Measurements from ENCODE around the gene ALDH2. TPM values are rescaled to one million over a fixed set of nuclear protein-coding genes. Genes with fewer than 3 reads are reported as not detected.

The ALDH2 gene
- total and polyA plus RNA-seq, 9 of the 15 experiments (the other 6 are each of a cell fraction or from before 2014, with no cell fraction given) = 1.9 to 22.5 (median 12.2) TPM

GRCh38 chr12:111841750-111842555, 75.2 kb downstream of the ALDH2 start, which contains the start of gene MAPKAPK5 (continued):
- peak; percentile 92 for TF ChIP-seq ARID4B (CRISPR knock-in tag; IDR thresholded peaks at IDR 0.05)
- no peak for TF ChIP-seq LEF1 (IDR thresholded peaks at IDR 0.05)
- peak; percentile 81; the same call in 1 of the 2 replicates for TF ChIP-seq MTA3 (IDR thresholded peaks at IDR 0.05; ENCODE audit: borderline replicate concordance)
- TF ChIP-seq SMAD3 (CRISPR knock-in tag; conservative IDR thresholded peaks at IDR 0.05) = no peak; the same call in 1 of the 2 replicates
- TF ChIP-seq BRD4 (IDR thresholded peaks at IDR 0.05) = no peak
- TF ChIP-seq, protein P1, sequence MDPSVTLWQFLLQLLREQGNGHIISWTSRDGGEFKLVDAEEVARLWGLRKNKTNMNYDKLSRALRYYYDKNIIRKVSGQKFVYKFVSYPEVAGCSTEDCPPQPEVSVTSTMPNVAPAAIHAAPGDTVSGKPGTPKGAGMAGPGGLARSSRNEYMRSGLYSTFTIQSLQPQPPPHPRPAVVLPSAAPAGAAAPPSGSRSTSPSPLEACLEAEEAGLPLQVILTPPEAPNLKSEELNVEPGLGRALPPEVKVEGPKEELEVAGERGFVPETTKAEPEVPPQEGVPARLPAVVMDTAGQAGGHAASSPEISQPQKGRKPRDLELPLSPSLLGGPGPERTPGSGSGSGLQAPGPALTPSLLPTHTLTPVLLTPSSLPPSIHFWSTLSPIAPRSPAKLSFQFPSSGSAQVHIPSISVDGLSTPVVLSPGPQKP (CRISPR knock-in tag; IDR thresholded peaks at IDR 0.05) = no peak
- no peak for TF ChIP-seq ZBTB7A (IDR thresholded peaks at IDR 0.05; ENCODE audit: borderline replicate concordance, control insufficient read depth, low read depth, low read length)
- TF ChIP-seq NR1H2 (CRISPR knock-in tag; IDR thresholded peaks at IDR 0.05) = no peak; the same call in 1 of the 2 replicates
- TF ChIP-seq BCL6 (CRISPR knock-in tag; IDR thresholded peaks at IDR 0.05) = no peak
- no peak for TF ChIP-seq NELFE (IDR thresholded peaks at IDR 0.05; ENCODE audit: insufficient read depth, insufficient read length)
- peak; percentile 87 for TF ChIP-seq TBP (optimal IDR thresholded peaks at IDR 0.05; ENCODE audit: low read depth, low read length)
- no peak for TF ChIP-seq PRMT5 (CRISPR knock-in tag; IDR thresholded peaks at IDR 0.05)
- TF ChIP-seq SUPT5H (IDR thresholded peaks at IDR 0.05) = peak; percentile 79
- TF ChIP-seq HBP1 (CRISPR knock-in tag; IDR thresholded peaks at IDR 0.05) = no peak
- TF ChIP-seq MCM7 (IDR thresholded peaks at IDR 0.05) = no peak
- peak; percentile 66; the same call in 1 of the 2 replicates for TF ChIP-seq KLF1 (tag; IDR thresholded peaks at IDR 0.05)
- peak; percentile 97 for TF ChIP-seq PHF20 (IDR thresholded peaks at IDR 0.05; ENCODE audit: partially characterized antibody)
- no peak for TF ChIP-seq IRF2 (CRISPR knock-in tag; IDR thresholded peaks at IDR 0.05)
- TF ChIP-seq, protein P2, sequence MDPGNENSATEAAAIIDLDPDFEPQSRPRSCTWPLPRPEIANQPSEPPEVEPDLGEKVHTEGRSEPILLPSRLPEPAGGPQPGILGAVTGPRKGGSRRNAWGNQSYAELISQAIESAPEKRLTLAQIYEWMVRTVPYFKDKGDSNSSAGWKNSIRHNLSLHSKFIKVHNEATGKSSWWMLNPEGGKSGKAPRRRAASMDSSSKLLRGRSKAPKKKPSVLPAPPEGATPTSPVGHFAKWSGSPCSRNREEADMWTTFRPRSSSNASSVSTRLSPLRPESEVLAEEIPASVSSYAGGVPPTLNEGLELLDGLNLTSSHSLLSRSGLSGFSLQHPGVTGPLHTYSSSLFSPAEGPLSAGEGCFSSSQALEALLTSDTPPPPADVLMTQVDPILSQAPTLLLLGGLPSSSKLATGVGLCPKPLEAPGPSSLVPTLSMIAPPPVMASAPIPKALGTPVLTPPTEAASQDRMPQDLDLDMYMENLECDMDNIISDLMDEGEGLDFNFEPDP (CRISPR knock-in tag; IDR thresholded peaks at IDR 0.05) = no peak
- no peak for TF ChIP-seq KLF10 (CRISPR knock-in tag; IDR thresholded peaks at IDR 0.05)
- no peak for TF ChIP-seq ZNF79 (CRISPR knock-in tag; IDR thresholded peaks at IDR 0.05; ENCODE audit: low read depth)
- no peak for TF ChIP-seq HNRNPK (IDR thresholded peaks at IDR 0.05; ENCODE audit: low read depth, low read length, poor library complexity, severe bottlenecking)

Measured in K562 (cell line).